ENCODE results near the gene ITPR1.

Gene ITPR1

GRCh38 chr3:4797201-4797705 is 304.1 kb downstream of the ITPR1 start:
- DNase-seq (ENCODE audit: low read depth), result no peak
- TF ChIP-seq, protein P1, sequence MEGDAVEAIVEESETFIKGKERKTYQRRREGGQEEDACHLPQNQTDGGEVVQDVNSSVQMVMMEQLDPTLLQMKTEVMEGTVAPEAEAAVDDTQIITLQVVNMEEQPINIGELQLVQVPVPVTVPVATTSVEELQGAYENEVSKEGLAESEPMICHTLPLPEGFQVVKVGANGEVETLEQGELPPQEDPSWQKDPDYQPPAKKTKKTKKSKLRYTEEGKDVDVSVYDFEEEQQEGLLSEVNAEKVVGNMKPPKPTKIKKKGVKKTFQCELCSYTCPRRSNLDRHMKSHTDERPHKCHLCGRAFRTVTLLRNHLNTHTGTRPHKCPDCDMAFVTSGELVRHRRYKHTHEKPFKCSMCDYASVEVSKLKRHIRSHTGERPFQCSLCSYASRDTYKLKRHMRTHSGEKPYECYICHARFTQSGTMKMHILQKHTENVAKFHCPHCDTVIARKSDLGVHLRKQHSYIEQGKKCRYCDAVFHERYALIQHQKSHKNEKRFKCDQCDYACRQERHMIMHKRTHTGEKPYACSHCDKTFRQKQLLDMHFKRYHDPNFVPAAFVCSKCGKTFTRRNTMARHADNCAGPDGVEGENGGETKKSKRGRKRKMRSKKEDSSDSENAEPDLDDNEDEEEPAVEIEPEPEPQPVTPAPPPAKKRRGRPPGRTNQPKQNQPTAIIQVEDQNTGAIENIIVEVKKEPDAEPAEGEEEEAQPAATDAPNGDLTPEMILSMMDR (conservative IDR thresholded peaks at IDR 0.05; ENCODE audit: low read depth, low read length), result no peak

DNA sequence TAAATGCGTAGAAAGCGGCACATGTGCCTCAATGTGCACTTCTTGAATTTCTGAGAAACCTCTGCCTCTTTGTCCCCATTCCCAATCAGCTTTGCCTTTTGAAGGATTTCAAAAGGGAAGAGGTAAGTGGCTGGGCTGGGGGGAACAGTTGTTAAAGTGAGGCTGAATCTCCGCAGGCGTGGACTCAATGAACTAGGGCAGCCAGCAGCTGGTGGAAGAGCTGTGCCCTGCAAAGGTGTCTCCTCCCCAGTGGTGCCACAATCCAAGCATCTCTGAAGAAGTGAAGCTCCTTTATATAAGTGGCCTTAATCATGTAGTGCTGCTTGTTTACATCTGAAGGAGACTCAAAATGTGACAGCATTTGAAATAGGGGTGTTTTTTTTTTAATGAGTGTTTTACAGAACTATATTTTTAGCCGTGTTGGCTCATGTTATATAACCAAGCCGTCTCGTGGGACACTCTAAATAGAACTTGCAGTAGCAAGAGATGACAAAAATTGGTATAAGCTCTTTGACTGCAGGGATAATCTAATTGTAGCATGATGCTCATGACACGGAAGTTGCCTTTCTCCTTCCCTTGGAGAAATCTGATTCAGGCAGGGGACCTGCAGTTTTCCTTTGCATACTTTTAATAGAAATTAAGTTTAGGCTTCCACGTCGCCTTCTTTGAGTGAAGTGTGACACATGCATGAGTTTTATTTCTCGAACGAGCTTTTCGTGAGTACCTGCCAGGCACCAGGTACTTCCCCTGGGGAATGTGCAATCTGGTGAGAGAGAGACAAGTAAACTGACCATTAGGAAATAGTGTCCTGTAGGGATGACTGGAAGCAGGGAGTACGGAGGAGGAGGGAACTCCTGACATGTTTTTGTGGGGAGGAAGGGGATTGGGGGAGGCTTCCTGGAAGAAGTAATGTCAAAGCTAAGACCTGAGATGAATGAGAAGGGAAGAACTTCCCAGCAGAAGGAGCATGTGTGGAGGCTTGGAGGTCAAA is 306.4 kb downstream of the ITPR1 start:
- no peak overlapping the region for H3K4me3 ChIP-seq (ENCODE audit: low read length)
- no peak for DNase-seq (ENCODE audit: low read depth)
- TF ChIP-seq, protein P1 (conservative IDR thresholded peaks at IDR 0.05; ENCODE audit: low read depth, low read length), result no peak

More at GRCh38 chr3:4797201-4797705, 304.1 kb downstream of the ITPR1 start:
- no peak overlapping the region for H3K4me3 ChIP-seq (ENCODE audit: low read length)

DNA sequence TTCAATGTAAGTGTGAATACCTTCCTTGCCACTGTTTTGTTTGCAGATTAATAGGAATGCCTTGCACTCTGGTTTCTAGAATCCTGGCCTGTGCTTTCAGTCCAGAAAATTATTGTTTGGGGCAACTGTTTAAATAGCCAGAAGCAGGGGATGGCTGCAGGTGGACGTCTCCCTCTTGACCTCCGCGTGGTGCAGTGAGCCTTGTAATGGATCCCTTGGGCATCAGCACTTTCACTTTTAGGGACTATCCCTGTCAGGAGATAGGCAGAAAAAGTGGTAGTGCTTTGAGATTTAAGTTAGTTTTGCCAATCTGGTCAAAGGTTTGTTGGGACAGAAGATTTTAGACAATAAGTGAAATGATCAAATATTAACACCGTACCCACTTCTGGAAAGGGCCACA is 307.4 kb downstream of the ITPR1 start:
- TF ChIP-seq, protein P1 (conservative IDR thresholded peaks at IDR 0.05; ENCODE audit: low read depth, low read length), result no peak
- DNase-seq (ENCODE audit: low read depth), result no peak
- no peak overlapping the region for H3K4me3 ChIP-seq (ENCODE audit: low read length)

DNA sequence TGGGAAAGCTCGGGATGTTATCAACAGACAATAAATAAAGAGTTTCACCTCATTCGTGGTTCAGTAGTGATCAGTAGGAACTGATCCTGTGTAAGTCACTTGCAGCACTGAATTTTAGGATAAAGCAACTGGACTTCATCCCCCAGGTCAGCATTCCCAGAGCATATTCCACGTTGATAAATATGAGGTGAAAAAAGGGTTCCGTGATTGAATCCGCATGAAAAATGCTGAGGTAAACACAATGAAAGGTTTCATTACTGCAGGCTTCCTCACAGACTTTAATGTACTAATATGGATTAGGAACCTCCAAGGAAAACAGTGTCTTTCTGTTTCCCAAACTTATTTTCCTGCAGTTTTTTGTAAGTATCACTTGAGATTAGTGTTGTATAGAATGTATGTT is 308.7 kb downstream of the ITPR1 start:
- DNase-seq (ENCODE audit: low read depth), result no peak
- TF ChIP-seq, protein P1 (conservative IDR thresholded peaks at IDR 0.05; ENCODE audit: low read depth, low read length), result no peak
- no peak overlapping the region for H3K4me3 ChIP-seq (ENCODE audit: low read length)

DNA sequence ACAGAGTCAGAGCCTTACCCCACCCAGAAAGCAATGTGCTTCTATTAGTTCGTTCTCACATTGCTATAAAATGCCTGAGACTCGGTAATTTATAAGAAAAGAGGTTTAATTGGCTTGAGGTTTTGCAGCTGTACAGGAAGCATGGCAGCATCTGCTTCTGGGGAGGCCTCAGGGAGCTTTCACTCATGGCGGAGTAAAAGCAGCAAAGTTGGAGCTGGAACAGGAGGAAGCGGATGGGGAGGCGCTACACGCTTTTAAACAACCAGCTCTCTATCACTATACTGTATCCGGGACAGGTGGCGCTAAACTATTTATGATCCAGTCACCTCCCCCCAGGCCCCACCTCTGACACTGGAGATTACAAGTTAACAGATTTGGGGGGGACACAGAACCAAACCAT is 309.8 kb downstream of the ITPR1 start:
- DNase-seq (ENCODE audit: low read depth), result no peak
- no peak overlapping the region for H3K4me3 ChIP-seq (ENCODE audit: low read length)
- TF ChIP-seq, protein P1 (conservative IDR thresholded peaks at IDR 0.05; ENCODE audit: low read depth, low read length), result no peak

DNA sequence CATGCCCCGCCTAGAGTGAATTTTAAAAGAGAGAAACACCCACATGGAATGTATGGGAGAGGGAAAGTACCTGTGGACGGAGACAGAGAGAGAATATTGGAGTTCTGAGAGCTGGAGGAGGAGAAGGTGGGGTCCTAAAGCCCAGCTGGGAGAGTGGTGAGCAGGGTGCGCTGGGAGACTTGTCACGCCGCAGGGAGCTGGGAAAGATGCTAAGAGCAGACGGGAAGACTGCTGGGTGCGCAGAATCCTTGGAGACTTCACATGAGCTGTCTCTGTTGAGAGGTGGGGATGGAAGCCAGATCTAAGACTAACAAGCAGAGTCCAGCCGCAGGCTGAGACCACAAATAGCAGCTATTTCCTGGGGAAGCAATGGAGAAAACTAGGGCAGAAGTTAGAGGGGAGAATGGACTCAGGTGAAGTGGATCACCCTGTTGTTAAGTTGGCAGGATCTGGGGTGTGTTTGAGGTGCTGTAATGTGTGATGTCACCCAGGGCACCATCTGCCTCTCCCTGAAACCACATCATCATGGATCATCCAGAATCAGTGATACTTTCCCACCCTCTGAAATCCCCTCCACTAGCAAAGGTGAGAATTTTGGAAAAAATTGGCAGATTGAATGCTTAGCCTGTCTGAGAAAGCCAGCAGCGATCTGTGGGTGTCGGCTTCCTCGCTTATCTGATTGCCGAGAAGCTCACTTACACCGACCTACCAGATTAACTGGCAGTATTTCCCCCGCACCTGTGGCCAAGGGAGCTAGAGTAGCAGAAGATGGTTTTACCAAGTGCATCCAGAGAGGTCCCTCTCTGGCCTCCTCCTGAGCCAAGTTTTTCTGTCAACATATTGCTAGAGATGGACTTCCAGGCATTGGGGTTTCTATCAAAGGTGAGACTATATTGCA is 311.3 kb downstream of the ITPR1 start:
- DNase-seq (ENCODE audit: low read depth), result no peak
- no peak overlapping the region for H3K4me3 ChIP-seq (ENCODE audit: low read length)
- TF ChIP-seq, protein P1 (conservative IDR thresholded peaks at IDR 0.05; ENCODE audit: low read depth, low read length), result no peak
